ENCODE results near the gene GAL3ST2. TPM values are rescaled to one million over a fixed set of nuclear protein-coding genes. Genes with fewer than 3 reads are reported as not detected.
"Not testable (repeated sequence)": the region's sequence is repeated elsewhere in the genome, so short reads cannot be mapped to it uniquely, and the experiment has no call there.

GAL3ST2 gene
- total and polyA plus RNA-seq, 2 of the 8 experiments (the other 6 are each of a cell fraction or from before 2014, with no cell fraction given) = not detected

GRCh38 chr2:241818943-241819270 lies 42.3 kb downstream of the GAL3ST2 start (continued):
- no peak for TF ChIP-seq YY1 (IDR thresholded peaks at IDR 0.05; ENCODE audit: low read depth, low read length)
- TF ChIP-seq POLR2AphosphoS5 (IDR thresholded peaks at IDR 0.05; ENCODE audit: low read depth, low read length) = no peak
- TF ChIP-seq TCF12 (IDR thresholded peaks at IDR 0.05; ENCODE audit: low read depth, low read length) = no peak
- no peak for TF ChIP-seq ZNF274 (IDR thresholded peaks at IDR 0.05; ENCODE audit: borderline replicate concordance, extremely low read depth, low read length)
- TF ChIP-seq RFX5 (IDR thresholded peaks at IDR 0.05; ENCODE audit: borderline replicate concordance, low read depth, low read length) = no peak

GRCh38 chr2:241819947-241820624 lies 43.5 kb downstream of the GAL3ST2 start:
- H3K9ac ChIP-seq (replicated peaks in 1 of 4; ENCODE audit: extremely low read depth in 1 of 4, low read depth in 3 of 4, low read length in 3 of 4); H3K23ac ChIP-seq (ENCODE audit: insufficient read length); H3K36me3 ChIP-seq (ENCODE audit: control insufficient read depth in 2 of 4, insufficient read depth in 4 of 4, low read length in 3 of 4); H3K14ac ChIP-seq (ENCODE audit: insufficient read length); H2AFZ ChIP-seq (ENCODE audit: low read length); H2BK15ac ChIP-seq (ENCODE audit: low read length); H3K4me3 ChIP-seq (ENCODE audit: extremely low read depth in 1 of 4, insufficient read depth in 2 of 4, low read depth in 3 of 4, low read length in 4 of 4); H3K27me3 ChIP-seq (replicated peaks in 1 of 4; ENCODE audit: control insufficient read depth in 3 of 4, extremely low read depth in 1 of 4, insufficient read depth in 3 of 4, low read length in 3 of 4); H2BK120ac ChIP-seq (replicated peaks; ENCODE audit: low read depth, low read length); H4K20me1 ChIP-seq (replicated peaks in 1 of 2; ENCODE audit: control insufficient read depth in 1 of 2, insufficient read depth in 2 of 2, low read length in 2 of 2); H3K4me2 ChIP-seq (ENCODE audit: insufficient read depth in 1 of 2, low read depth in 2 of 2, low read length in 2 of 2); H3K56ac ChIP-seq (replicated peaks; ENCODE audit: insufficient read length, low read depth, low read length); DNase-seq (ENCODE audit: low read depth in 1 of 2, low spot score in 2 of 2); CTCF ChIA-PET (ENCODE audit: partially characterized antibody); H3K4ac ChIP-seq (replicated peaks; ENCODE audit: insufficient read length, low read depth, low read length); H3K4me1 ChIP-seq (replicated peaks in 1 of 4; ENCODE audit: control insufficient read depth in 3 of 4, insufficient read depth in 4 of 4, low read length in 3 of 4); H3K18ac ChIP-seq (ENCODE audit: extremely low read depth, low read length); H3K79me1 ChIP-seq (ENCODE audit: low read depth, low read length); H3K23me2 ChIP-seq (ENCODE audit: low read depth, low read length); H4K5ac ChIP-seq (ENCODE audit: insufficient read length, low read depth, low read length); H3K27ac ChIP-seq (ENCODE audit: low read depth, low read length); H3K9me3 ChIP-seq (ENCODE audit: insufficient read depth in 2 of 2, low read depth in 1 of 2, low read length in 1 of 2); H3K79me2 ChIP-seq (ENCODE audit: control insufficient read depth in 1 of 2, insufficient read depth in 2 of 2, low read length in 2 of 2); FAIRE-seq; H2BK20ac ChIP-seq (ENCODE audit: low read length); H4K91ac ChIP-seq (replicated peaks; ENCODE audit: insufficient read length, low read length): not testable (repeated sequence)
- Histone ChIP-seq H2BK12ac (ENCODE audit: low read depth, low read length) (0 out of 2 replicates have a peak overlapping the region, but pooled peaks have one; percentile 9), H4K8ac (ENCODE audit: extremely low read depth, insufficient read depth, low read length) (peak overlapping the region; percentile 35; the same call in 1 of the 2 replicates), H2AK5ac (ENCODE audit: low read depth, low read length) (0 out of 2 replicates have a peak overlapping the region, but pooled peaks have one; percentile 65), H2BK5ac (ENCODE audit: low read depth, low read length) (peak overlapping the region; percentile 66; the same call in 1 of the 2 replicates)
- 85% methylated on average over 27 of the region's 27 CpGs; no CpG with 5 or more reads in 1 of the 2 experiments for WGBS, 2 experiments (ENCODE audit: extremely low coverage in 1 of 2, insufficient coverage in 1 of 2, insufficient read length in 1 of 2, insufficient replicate concordance in 2 of 2, low coverage in 1 of 2, low lambda C conversion rate in 2 of 2, missing lambda C conversion rate in 1 of 2)
- POLR2A ChIA-PET (ENCODE audit: partially characterized antibody) = interaction anchor here (0.7 to 1.4 kb wide), 2 partner anchors 16 to 24 kb away, joined by 3 read pairs; no protein-coding TSS in a partner anchor

Data from H1 (cell line).